Mononuclear cell (primary cell): Measurements from ENCODE around the gene RHEBL1. TPM values are rescaled to one million over a fixed set of nuclear protein-coding genes. Genes with fewer than 3 reads are reported as not detected.

ENCODE experiments used
- H3K27me3 ChIP-seq: 2 replicates; pipeline ENCODE4 v1.6.0; 2011; ENCODE audit warnings: low read length, control low read depth; ENCODE audit not compliant: insufficient read depth
- H3K4me1 ChIP-seq: 2 replicates; pipeline ENCODE4 v1.5.1; 2011; ENCODE audit warnings: mild to moderate bottlenecking, low read length, control low read depth; ENCODE audit not compliant: insufficient read depth
- H3K4me3 ChIP-seq: 2 replicates; pipeline ENCODE4 v1.5.1; 2011; ENCODE audit warnings: mild to moderate bottlenecking, low read length, moderate library complexity
- H3K9me3 ChIP-seq: 2 replicates; pipeline ENCODE4 v1.5.1; 2011; ENCODE audit warnings: low read depth, mild to moderate bottlenecking, control low read depth, low read length
- total RNA-seq: library from RNA; depleted of rRNA; stranded (reverse); fragments of >200 nt; gene quantifications from one replicate; pipeline ENCODE4 v1.2.3, GENCODE V29; 2012

The RHEBL1 gene
- total RNA-seq, 1 donor, result 2.5 TPM

DNA sequence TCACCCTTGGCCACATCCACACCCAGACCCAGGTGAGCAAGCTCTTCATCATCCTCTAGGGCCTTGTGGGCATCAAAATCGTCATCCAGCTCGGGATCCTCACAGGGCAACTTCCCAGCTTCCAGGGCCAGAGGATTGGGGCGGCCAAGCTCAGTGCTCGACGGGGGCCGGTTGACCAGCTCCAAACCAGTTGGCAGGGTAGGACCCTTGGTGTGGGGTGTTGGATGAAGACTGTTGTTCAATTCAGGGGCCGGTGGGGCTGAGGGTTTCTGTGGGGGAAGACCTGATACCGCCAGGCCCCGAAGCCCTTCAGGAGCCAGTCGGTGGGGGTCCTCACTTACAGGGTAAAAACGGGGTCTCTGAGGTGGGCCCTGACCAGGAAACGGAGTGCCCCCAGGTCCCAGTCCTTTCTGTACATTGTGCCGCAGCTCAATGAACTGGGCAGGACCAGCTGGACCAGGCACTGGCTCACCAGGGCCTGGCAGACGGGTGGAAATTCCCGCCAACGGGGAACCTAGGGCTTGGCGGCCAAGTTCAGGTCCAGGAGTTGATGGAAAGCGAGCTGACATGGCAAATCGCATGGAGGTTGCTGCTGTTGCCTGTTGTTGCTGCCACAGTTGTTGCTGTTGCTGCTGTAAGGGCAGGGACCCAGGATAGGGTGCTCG is 31.4 kb downstream of the RHEBL1 start:
- Histone ChIP-seq H3K4me3 (no peak overlapping the region), H3K4me1 (no peaks in the 10 kb centered on the region), H3K9me3 (no peaks in the 10 kb centered on the region), H3K27me3 (no peaks in the 10 kb centered on the region)

GRCh38 chr12:49037947-49038237 is 31.9 kb downstream of the RHEBL1 start:
- H3K9me3 ChIP-seq, result no peaks in the 10 kb centered on the region
- H3K4me3 ChIP-seq, result no peak overlapping the region
- H3K4me1 ChIP-seq, result no peaks in the 10 kb centered on the region
- H3K27me3 ChIP-seq, result no peaks in the 10 kb centered on the region

- Histone ChIP-seq H3K4me1 (no peaks in the 10 kb centered on the region), H3K4me3 (no peak overlapping the region), H3K9me3 (no peaks in the 10 kb centered on the region), H3K27me3 (no peaks in the 10 kb centered on the region)
These were observed 32.5 kb downstream of the RHEBL1 start for GRCh38 chr12:49037111-49037946.

DNA sequence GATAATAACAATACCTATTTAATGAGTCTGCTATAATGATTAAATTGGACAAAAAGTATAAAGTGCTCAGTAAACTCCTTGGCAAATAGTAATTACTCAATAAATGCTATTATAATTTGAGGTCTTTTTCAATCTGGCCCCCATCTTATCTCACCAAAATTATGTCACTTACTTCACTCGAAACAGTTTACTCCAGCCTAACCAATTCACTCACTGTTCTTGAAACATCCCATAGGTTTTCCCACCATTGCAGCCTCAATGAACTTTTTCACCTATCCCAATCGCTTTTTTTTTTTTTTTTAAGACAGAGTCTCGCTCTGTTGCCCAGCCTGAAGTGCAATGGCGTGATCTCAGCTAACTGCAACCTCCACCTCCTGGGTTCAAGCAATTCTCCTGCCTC is 33.8 kb downstream of the RHEBL1 start:
- Histone ChIP-seq H3K4me3 (no peak overlapping the region), H3K9me3 (no peaks in the 10 kb centered on the region), H3K27me3 (no peaks in the 10 kb centered on the region), H3K4me1 (no peaks in the 10 kb centered on the region)

DNA sequence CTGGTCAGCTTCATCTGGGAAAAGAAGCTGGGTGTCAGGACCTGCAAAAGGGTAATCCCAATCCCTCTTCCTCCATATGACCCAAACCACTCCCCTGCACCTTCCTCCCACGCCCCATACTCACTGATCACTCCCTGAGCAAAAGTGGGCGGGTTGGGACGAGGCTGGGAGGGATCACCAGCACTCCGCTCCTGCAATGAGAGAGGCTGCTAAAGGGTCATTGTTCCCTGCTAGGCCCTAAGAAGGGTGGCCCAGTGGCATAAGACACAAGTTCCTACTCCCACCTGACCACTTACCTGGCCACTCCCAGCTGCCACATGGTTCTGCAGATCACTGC is 35.5 kb downstream of the RHEBL1 start:
- Histone ChIP-seq H3K27me3 (no peaks in the 10 kb centered on the region), H3K4me1 (peaks cover 4% of the 10 kb centered on the region), H3K9me3 (no peaks in the 10 kb centered on the region), H3K4me3 (no peak overlapping the region)

GRCh38 chr12:49033611-49034285 is 36.0 kb downstream of the RHEBL1 start:
- peaks cover 7% of the 10 kb centered on the region for H3K4me1 ChIP-seq
- no peaks in the 10 kb centered on the region for H3K9me3 ChIP-seq
- H3K4me3 ChIP-seq, result no peak overlapping the region
- H3K27me3 ChIP-seq, result no peaks in the 10 kb centered on the region

GRCh38 chr12:49032679-49033447 is 36.9 kb downstream of the RHEBL1 start:
- Histone ChIP-seq H3K4me1 (peaks cover 11% of the 10 kb centered on the region), H3K27me3 (no peaks in the 10 kb centered on the region), H3K4me3 (no peak overlapping the region), H3K9me3 (no peaks in the 10 kb centered on the region)

- Histone ChIP-seq H3K27me3 (no peaks in the 10 kb centered on the region), H3K9me3 (no peaks in the 10 kb centered on the region), H3K4me3 (no peak overlapping the region), H3K4me1 (peaks cover 11% of the 10 kb centered on the region)
These were observed 37.5 kb downstream of the RHEBL1 start for GRCh38 chr12:49032276-49032675.

GRCh38 chr12:49031573-49032161 is 38.1 kb downstream of the RHEBL1 start:
- Histone ChIP-seq H3K27me3 (no peaks in the 10 kb centered on the region), H3K4me3 (no peak overlapping the region), H3K9me3 (no peaks in the 10 kb centered on the region), H3K4me1 (peaks cover 11% of the 10 kb centered on the region)

DNA sequence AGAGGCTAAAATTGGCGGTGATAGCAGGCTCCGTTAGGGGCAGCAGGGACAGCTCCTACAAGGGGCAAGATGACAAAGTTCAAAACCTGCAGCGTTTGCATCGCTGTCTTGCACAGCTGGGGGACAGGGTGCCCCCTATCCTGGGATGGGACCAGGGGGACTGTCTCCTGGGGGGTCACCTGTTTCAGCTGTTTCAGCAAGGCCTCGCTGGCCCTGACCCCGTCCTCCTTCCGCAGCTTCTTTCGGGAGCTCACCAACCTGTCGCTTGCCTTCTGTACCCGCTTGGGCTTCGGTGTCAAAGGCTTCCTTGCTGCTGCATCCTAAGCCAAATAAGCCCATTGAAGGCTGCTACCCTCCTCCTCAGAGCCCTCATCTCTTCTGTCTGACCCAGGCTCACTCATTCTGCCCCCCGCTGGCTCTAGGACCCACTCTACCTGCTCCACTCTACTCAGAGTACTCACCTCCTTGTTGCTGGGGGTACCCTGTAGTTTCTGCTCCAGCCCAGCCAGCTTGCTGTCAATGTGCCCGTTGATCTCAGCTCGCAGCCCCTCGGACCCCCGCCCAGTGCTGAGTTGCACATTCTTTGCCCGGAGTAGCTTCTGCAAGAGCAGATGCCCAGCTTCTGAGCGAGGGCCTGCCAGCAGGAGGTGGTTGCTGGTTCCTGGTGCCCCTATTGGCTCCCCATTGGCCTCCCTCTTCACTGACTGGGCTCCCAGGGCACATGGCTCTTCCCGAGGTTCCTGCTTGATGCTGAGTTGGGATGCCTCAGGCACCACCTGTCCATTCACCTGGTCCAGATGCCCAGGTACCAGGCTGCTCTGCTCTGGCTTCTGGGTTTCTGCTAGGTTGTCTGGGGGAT is 38.8 kb downstream of the RHEBL1 start:
- peaks cover 11% of the 10 kb centered on the region for H3K4me1 ChIP-seq
- H3K9me3 ChIP-seq, result no peaks in the 10 kb centered on the region
- no peaks in the 10 kb centered on the region for H3K27me3 ChIP-seq
- no peak overlapping the region for H3K4me3 ChIP-seq

DNA sequence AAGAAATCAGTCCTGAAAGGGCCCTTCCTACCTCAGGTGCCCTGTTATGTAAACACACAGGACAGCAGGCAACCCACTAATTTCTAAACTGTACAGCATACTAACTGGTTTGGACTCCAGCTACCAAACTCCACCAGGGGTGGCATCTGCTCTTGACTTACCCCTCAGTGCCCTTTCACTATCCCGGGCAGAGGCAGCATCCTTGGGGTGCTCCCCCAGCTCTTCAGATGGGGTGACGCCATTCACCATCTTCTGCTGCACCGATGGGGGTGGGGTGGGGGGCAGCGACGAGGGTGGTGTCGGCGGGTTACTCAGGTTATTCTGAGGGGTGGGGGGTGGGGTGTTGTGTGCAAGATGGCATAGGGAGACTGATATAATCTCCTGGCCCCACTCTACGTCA is 39.7 kb downstream of the RHEBL1 start:
- no peaks in the 10 kb centered on the region for H3K9me3 ChIP-seq
- no peaks in the 10 kb centered on the region for H3K27me3 ChIP-seq
- H3K4me1 ChIP-seq, result peaks cover 11% of the 10 kb centered on the region
- H3K4me3 ChIP-seq, result no peak overlapping the region

DNA sequence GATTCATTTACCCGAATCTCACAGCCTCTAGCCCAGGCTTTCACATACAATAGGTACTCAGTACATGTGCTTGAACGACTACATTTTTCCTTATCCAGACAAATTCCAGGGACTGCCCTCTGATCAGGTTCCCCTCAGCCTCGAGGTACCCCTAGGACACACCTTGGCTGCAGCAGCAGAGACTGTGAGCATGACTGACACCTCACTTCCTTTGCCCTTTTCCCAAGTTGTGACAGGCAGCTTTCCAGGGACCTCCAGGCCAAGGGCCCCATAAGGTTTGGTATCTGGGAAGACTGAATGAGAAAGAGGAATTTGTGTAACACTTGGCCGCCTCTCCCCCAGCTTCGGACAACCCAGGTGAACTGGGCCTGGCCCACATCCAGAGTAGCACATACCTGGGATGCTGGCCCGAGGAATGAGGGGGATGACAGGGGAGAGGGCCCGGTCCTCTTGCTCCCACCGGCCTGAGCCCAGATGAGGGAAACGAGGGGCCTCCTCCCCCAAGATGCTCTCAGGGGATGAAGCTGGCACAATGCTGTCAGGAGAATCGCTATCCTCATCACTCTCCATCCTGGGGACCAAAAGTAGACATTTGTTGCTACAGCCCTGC is 41.0 kb downstream of the RHEBL1 start:
- H3K4me1 ChIP-seq, result peaks cover 11% of the 10 kb centered on the region
- H3K9me3 ChIP-seq, result no peaks in the 10 kb centered on the region
- H3K27me3 ChIP-seq, result no peaks in the 10 kb centered on the region
- H3K4me3 ChIP-seq, result no peak overlapping the region

DNA sequence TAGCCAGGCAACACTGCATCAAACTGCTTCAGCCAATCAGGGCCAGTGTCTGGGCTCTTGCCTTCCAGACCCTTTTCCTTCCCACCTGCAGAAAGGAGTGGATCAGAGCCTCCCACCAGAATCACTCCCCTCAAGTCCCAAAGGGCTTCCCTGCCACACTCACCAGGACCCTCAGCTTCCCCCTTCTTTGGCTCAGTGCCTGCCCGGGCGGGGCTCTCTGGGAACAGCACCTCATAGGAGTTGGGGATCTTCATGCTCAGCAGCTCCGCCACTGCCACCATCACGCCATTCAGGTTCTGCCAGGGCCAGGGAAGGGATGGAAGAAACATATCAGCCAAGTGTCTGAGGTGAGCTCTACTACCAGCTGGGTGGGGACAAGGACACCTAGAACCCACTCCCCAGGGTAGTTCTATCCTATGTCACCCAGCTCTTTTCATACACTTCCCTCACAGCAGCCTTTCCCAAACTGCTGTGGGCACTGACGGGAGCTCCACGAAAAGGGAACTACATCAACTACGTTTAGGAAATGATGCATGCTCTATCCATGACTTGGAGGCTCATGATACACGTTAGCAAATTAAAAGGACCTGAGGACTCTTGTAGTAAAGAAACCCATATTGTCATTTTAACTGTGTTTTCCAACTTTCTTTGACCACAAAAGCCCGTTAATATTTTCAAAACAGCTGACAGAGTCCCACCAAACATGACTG is 41.8 kb downstream of the RHEBL1 start:
- no peak overlapping the region for H3K4me3 ChIP-seq
- H3K4me1 ChIP-seq, result peaks cover 11% of the 10 kb centered on the region
- H3K9me3 ChIP-seq, result no peaks in the 10 kb centered on the region
- H3K27me3 ChIP-seq, result no peaks in the 10 kb centered on the region
